GM18526 (cell line): ENCODE results near the gene PRKG1.

Experiments
- POLR2A ChIP-seq: IDR thresholded peaks from 3 replicates; pipeline ENCODE4 v1.6.1; 2011; ENCODE audit not compliant: insufficient read length; ENCODE audit errors: extremely low read depth

PRKG1 gene

GRCh38 chr10:51900180-51900579, 825.9 kb downstream of the PRKG1 start:
- no peak for TF ChIP-seq POLR2A

GRCh38 chr10:51903675-51904074, 829.4 kb downstream of the PRKG1 start:
- no peak for TF ChIP-seq POLR2A

GRCh38 chr10:51905032-51905431, 830.7 kb downstream of the PRKG1 start:
- no peak for TF ChIP-seq POLR2A

GRCh38 chr10:51907361-51907760, 833.1 kb downstream of the PRKG1 start:
- TF ChIP-seq POLR2A: no peak

GRCh38 chr10:51910189-51910588, 835.9 kb downstream of the PRKG1 start:
- no peak for TF ChIP-seq POLR2A

- TF ChIP-seq POLR2A: no peak
Observed at GRCh38 chr10:51910596-51910995, 836.3 kb downstream of the PRKG1 start.

- no peak for TF ChIP-seq POLR2A
Observed at GRCh38 chr10:51911723-51912122, 837.4 kb downstream of the PRKG1 start.

- no peak for TF ChIP-seq POLR2A
Observed at GRCh38 chr10:51915031-51915542, 840.8 kb downstream of the PRKG1 start.

GRCh38 chr10:51918440-51918839, 844.2 kb downstream of the PRKG1 start:
- no peak for TF ChIP-seq POLR2A

- TF ChIP-seq POLR2A: no peak
Observed at GRCh38 chr10:51918884-51919325, 844.6 kb downstream of the PRKG1 start.

- no peak for TF ChIP-seq POLR2A
Observed at GRCh38 chr10:51920672-51921071, 846.4 kb downstream of the PRKG1 start.

- TF ChIP-seq POLR2A: no peak
Observed at GRCh38 chr10:51924359-51924758, 850.1 kb downstream of the PRKG1 start.

GRCh38 chr10:51926337-51926736, 852.0 kb downstream of the PRKG1 start:
- no peak for TF ChIP-seq POLR2A

- no peak for TF ChIP-seq POLR2A
Observed at GRCh38 chr10:51928162-51928561, 853.9 kb downstream of the PRKG1 start.

- TF ChIP-seq POLR2A: no peak
Observed at GRCh38 chr10:51932530-51932929, 858.2 kb downstream of the PRKG1 start.

GRCh38 chr10:51934373-51934772, 860.1 kb downstream of the PRKG1 start:
- no peak for TF ChIP-seq POLR2A

- no peak for TF ChIP-seq POLR2A
Observed at GRCh38 chr10:51935341-51935740, 861.1 kb downstream of the PRKG1 start.

GRCh38 chr10:51937308-51938140, 863.2 kb downstream of the PRKG1 start:
- TF ChIP-seq POLR2A: no peak
